PC-9 (cell line): ENCODE results near the gene CELF2. TPM values are rescaled to one million over a fixed set of nuclear protein-coding genes. Genes with fewer than 3 reads are reported as not detected.

ENCODE experiments used
- BruUV-seq: library from RNA; stranded (reverse); fragments of 400-500 nt; replicated peaks from 2 replicates; lab custom pipeline; 2021; lab: Mats Ljungman, UMichigan
- CTCF ChIA-PET: fragments of 300-600 bp; sonication (Branson Sonifier 250); formaldehyde crosslinking; loops from one replicate; lab custom pipeline; 2022; ENCODE audit warnings: antibody characterized with exemption; lab: Charles Lee
- POLR2A ChIA-PET: fragments of 300-600 bp; sonication (Branson Sonifier 250); formaldehyde crosslinking; loops from one replicate; lab custom pipeline; 2022; ENCODE audit warnings: antibody characterized with exemption; ENCODE audit not compliant: unreplicated experiment; lab: Charles Lee
- DNase-seq, 2 experiments: peaks; one replicate each; pipeline versions ENCODE4 v3.0.0 to v3.0.0-alpha.2; 2015 to 2022; ENCODE audit warnings: mixed read lengths in 1 of 2
- H2AFZ ChIP-seq: fragments of 200-600 bp; sonication (generic); 2 replicates; pipeline ENCODE4 v1.8.1; 2017; ENCODE audit warnings: antibody characterized with exemption
- H3F3A ChIP-seq: fragments of 200-600 bp; sonication (generic); 2 replicates; pipeline ENCODE4 v1.8.1; 2017; ENCODE audit warnings: antibody characterized with exemption, mild to moderate bottlenecking, low read depth; ENCODE audit not compliant: insufficient read depth
- H3K27ac ChIP-seq: fragments of 200-600 bp; sonication (generic); 2 replicates; pipeline ENCODE4 v1.6.1; 2016; ENCODE audit warnings: mixed run types
- H3K27me3 ChIP-seq: fragments of 200-600 bp; sonication (generic); 2 replicates; pipeline ENCODE4 v1.6.1; 2016; ENCODE audit warnings: low read depth, mixed run types; ENCODE audit not compliant: insufficient read depth
- H3K36me3 ChIP-seq: fragments of 200-600 bp; sonication (generic); 2 replicates; pipeline ENCODE4 v1.6.1; 2016; ENCODE audit warnings: low read depth, mixed run types
- H3K4me1 ChIP-seq: fragments of 200-600 bp; sonication (generic); replicated peaks from 2 replicates; pipeline ENCODE4 v1.6.1; 2016; ENCODE audit warnings: mixed run types; ENCODE audit not compliant: insufficient read depth
- H3K4me2 ChIP-seq: fragments of 200-600 bp; sonication (generic); 2 replicates; pipeline ENCODE4 v1.6.1; 2017; ENCODE audit warnings: mixed run types
- H3K4me3 ChIP-seq: fragments of 200-600 bp; sonication (generic); 2 replicates; pipeline ENCODE4 v1.6.1; 2016; ENCODE audit warnings: mixed run types
- H3K79me2 ChIP-seq: fragments of 200-600 bp; sonication (generic); 2 replicates; pipeline ENCODE4 v1.6.1; 2017; ENCODE audit warnings: low read depth, mixed run types
- H3K9me2 ChIP-seq: fragments of 200-600 bp; sonication (generic); 2 replicates; pipeline ENCODE4 v1.8.1; 2017; ENCODE audit warnings: mild to moderate bottlenecking; ENCODE audit not compliant: insufficient read depth
- H3K9me3 ChIP-seq: fragments of 200-600 bp; sonication (generic); 2 replicates; pipeline ENCODE4 v1.8.1; 2016; ENCODE audit warnings: low read depth; ENCODE audit not compliant: insufficient read depth
- H4K20me1 ChIP-seq: fragments of 200-600 bp; sonication (generic); 2 replicates; pipeline ENCODE4 v1.8.1; 2017; ENCODE audit not compliant: insufficient read depth
- CTCF ChIP-seq: fragments of 200-600 bp; sonication (generic); conservative IDR thresholded peaks from 2 replicates; pipeline ENCODE4 v1.6.1; 2017; ENCODE audit warnings: mixed run types, antibody characterized with exemption, mild to moderate bottlenecking, moderate library complexity
- EZH2 ChIP-seq: fragments of 200-600 bp; sonication (generic); IDR thresholded peaks from 2 replicates; pipeline ENCODE4 v1.8.0; 2017; ENCODE audit warnings: antibody characterized with exemption, low read depth
- intact Hi-C: fragments of 100-400 bp; cut with micrococcal nuclease; formaldehyde crosslinking; loops from one replicate; pipeline ENCODE4 v1.10.0; 2022; ENCODE audit not compliant: unreplicated experiment
- total RNA-seq: library from RNA; stranded (reverse); gene quantifications from 2 replicates; pipeline ENCODE4 v1.2.3, GENCODE V29; 2021

The CELF2 gene
- total RNA-seq, 1 experiment from 2014 or later: not detected

GRCh38 chr10:11265484-11265883 lies 247.8 kb downstream of the CELF2 start:
- POLR2A ChIA-PET: no interaction called here
- Histone ChIP-seq H3K79me2 (no peaks in the 10 kb centered on the region), H3K36me3 (no peaks in the 10 kb centered on the region), H4K20me1 (no peaks in the 10 kb centered on the region), H3K9me2 (no peaks in the 10 kb centered on the region), H3K27ac (no peak overlapping the region), H3K9me3 (no peaks in the 10 kb centered on the region), H3F3A (no peaks in the 10 kb centered on the region), H3K4me3 (no peak overlapping the region), H3K4me2 (no peak overlapping the region), H3K4me1 (no peaks in the 10 kb centered on the region), H3K27me3 (peaks cover 25% of the 10 kb centered on the region; the same call in 1 of the 2 replicates), H2AFZ (no peak overlapping the region)
- no peak for DNase-seq
- no TSS peak for BruUV-seq
- TF ChIP-seq EZH2 (no peak), CTCF (no peak)
- CTCF ChIA-PET: no interaction called here
- intact Hi-C loops: no loop called here

GRCh38 chr10:11266426-11266825 lies 248.8 kb downstream of the CELF2 start:
- TF ChIP-seq CTCF (no peak), EZH2 (no peak)
- Histone ChIP-seq H3K9me2 (no peaks in the 10 kb centered on the region), H3K36me3 (no peaks in the 10 kb centered on the region), H3K4me1 (no peaks in the 10 kb centered on the region), H3K79me2 (no peaks in the 10 kb centered on the region), H3K27ac (no peak overlapping the region), H3K9me3 (no peaks in the 10 kb centered on the region), H3K4me3 (no peak overlapping the region), H2AFZ (no peak overlapping the region), H3K27me3 (peaks cover 23% of the 10 kb centered on the region), H4K20me1 (no peaks in the 10 kb centered on the region), H3F3A (no peaks in the 10 kb centered on the region), H3K4me2 (no peak overlapping the region)
- intact Hi-C loops: no loop called here
- CTCF ChIA-PET: no interaction called here
- BruUV-seq: no TSS peak
- POLR2A ChIA-PET: no interaction called here
- no peak for DNase-seq

GRCh38 chr10:11270135-11270857 lies 252.6 kb downstream of the CELF2 start:
- Histone ChIP-seq H3K9me2 (no peaks in the 10 kb centered on the region), H3K4me3 (no peak overlapping the region), H3K4me2 (no peak overlapping the region), H3K27ac (no peak overlapping the region), H3K4me1 (no peaks in the 10 kb centered on the region), H3K36me3 (no peaks in the 10 kb centered on the region), H3K9me3 (no peaks in the 10 kb centered on the region), H3F3A (no peaks in the 10 kb centered on the region), H4K20me1 (no peaks in the 10 kb centered on the region), H2AFZ (no peak overlapping the region), H3K27me3 (peaks cover 48% of the 10 kb centered on the region), H3K79me2 (no peaks in the 10 kb centered on the region)
- peak; percentile 38 to 47 for DNase-seq
- intact Hi-C loops: loop anchor here (1.0 kb wide), 1 partner anchor 1927 kb away; no protein-coding TSS in a partner anchor
- CTCF ChIA-PET: interaction anchor here (0.6 to 1.4 kb wide), 2 partner anchors 17 to 1927 kb away, joined by 3 read pairs; no protein-coding TSS in a partner anchor
- TF ChIP-seq CTCF (peak; percentile 73), EZH2 (no peak)
- BruUV-seq: no TSS peak
- POLR2A ChIA-PET: no interaction called here
